NCI-H2196 (cell line): ENCODE results near the gene WTAP.
"Not testable (repeated sequence)": the region's sequence is repeated elsewhere in the genome, so short reads cannot be mapped to it uniquely, and the experiment has no call there.

Experiments used
- DNase-seq: peaks from one replicate; lab custom pipeline; 2025; ENCODE audit not compliant: unreplicated experiment; lab: John Stamatoyannopoulos, UW

WTAP gene

DNA sequence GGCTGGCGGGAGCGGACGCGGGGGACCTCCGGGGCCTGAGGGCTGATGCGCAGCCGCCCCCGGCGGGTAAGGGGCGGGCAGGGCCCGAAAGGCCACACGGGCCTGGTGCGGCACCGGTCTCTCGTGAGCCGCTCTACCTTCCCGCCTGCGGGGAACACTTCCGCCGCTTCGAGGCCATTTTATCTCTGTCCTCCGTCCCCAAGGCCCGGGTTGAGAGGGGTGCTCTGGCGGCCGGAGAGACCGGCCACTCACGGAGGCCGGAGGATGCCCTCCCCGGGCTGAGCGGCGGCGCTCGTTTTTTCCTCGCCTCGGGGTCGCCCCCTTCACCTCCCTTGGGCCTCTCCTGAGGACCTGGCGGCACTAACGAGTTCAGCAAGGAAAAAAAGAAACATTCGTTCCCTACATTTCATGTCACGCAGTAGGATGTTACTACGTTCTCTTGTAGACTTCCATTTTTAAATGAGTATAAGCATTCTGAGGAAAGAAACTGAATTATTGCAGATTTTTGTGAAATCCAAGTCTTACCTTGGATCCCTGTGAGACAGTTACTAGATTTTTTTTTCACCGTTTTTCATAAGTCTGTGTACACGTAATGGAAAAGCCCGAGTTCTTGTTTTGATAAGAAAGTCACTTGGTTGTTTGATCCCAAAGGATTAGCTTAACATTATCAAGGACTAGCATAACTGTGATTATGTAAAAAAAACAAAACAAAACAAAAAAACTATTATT is 575 bp downstream of the WTAP start:
- no peak for DNase-seq

GRCh38 chr6:159728531-159728964 is 1.2 kb downstream of the WTAP start:
- no peak for DNase-seq

DNA sequence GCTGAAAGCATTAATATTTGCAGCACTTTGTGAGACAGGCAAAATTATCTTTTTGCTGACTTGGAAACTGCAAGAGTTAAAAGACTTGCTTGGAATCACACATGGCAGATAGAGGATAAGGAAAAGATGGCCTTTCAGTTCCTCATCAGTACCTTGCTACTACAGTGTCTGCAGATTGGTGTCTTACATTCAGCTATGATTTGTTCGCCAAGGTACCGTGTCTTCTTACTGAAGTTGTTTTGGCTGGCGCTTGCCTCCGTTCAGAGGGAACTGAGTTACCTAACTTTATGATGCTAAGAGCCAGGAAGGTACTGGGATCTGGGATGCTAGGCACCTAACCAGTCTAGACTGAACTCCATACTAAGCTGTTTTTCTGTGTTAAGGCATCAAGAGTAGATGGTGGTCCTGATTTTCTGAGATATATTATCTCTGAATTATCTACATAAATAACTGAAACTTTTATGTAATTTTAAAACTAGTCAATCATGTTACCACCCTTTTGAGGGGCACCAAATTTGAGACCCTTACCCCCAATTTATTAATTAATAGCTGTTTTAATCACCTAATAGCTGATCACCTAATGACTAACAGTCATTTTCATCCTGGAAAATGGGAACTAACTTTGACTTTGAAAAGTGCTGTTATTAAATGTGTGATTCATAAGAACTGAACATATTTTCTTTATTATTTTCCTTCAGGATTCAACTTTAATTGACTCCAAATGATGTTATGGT is 2.5 kb downstream of the WTAP start:
- no peak for DNase-seq

- no peak for DNase-seq
Measured at GRCh38 chr6:159730332-159730676, 3.0 kb downstream of the WTAP start.

DNA sequence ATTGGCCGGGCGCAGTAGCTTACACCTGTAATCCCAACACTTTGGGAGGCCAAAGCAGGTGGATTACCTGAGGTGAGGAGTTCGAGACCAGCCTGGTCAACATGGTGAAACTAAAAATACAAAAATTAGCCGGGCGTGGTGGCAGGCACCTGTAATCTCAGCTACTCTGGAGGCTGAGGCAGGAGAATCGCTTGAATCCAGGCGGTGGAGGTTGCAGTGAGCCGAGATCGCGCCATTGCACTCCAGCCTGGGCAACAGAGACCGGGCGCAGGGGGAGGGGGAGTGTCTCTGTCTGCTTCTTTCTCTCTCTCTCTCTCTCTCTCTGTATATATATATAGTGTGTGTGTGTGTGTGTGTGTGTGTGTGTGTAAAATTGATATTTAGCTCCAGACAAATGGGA is 5.2 kb downstream of the WTAP start:
- DNase-seq = not testable (repeated sequence)

GRCh38 chr6:159733395-159733794 is 6.1 kb downstream of the WTAP start:
- not testable (repeated sequence) for DNase-seq

GRCh38 chr6:159736908-159737307 is 9.6 kb downstream of the WTAP start:
- no peak for DNase-seq

- no peak for DNase-seq
Measured at GRCh38 chr6:159739341-159739740, 12.0 kb downstream of the WTAP start.

GRCh38 chr6:159742165-159742564 is 14.9 kb downstream of the WTAP start:
- no peak for DNase-seq

GRCh38 chr6:159745081-159745480 is 17.8 kb downstream of the WTAP start:
- no peak for DNase-seq

DNA sequence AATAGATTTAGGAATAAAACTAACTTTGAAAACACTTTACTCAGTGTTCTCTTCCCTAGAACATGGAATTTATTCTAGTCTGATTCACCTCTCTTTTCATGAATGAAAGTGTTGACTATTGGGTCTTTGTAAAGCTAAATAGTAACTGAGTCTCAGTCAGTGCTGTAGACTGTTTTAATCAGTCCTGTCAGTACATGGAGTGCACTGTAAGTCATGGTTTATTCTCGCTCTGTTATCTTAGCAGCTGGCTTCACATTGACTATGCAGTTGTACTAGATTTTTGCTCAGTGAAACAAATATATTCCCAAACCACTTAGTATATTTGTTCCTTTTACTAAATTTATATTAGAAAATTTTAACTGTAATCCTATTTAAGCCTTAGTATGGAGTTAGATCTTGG is 19.5 kb downstream of the WTAP start:
- DNase-seq = no peak

- not testable (repeated sequence) for DNase-seq
Measured at GRCh38 chr6:159748127-159748526, 20.8 kb downstream of the WTAP start.

GRCh38 chr6:159751448-159751847 is 24.1 kb downstream of the WTAP start:
- DNase-seq = no peak

GRCh38 chr6:159753081-159753872 is 26.0 kb downstream of the WTAP start:
- DNase-seq = no peak

- DNase-seq = no peak
Measured at GRCh38 chr6:159754401-159754800, 27.1 kb downstream of the WTAP start.

DNA sequence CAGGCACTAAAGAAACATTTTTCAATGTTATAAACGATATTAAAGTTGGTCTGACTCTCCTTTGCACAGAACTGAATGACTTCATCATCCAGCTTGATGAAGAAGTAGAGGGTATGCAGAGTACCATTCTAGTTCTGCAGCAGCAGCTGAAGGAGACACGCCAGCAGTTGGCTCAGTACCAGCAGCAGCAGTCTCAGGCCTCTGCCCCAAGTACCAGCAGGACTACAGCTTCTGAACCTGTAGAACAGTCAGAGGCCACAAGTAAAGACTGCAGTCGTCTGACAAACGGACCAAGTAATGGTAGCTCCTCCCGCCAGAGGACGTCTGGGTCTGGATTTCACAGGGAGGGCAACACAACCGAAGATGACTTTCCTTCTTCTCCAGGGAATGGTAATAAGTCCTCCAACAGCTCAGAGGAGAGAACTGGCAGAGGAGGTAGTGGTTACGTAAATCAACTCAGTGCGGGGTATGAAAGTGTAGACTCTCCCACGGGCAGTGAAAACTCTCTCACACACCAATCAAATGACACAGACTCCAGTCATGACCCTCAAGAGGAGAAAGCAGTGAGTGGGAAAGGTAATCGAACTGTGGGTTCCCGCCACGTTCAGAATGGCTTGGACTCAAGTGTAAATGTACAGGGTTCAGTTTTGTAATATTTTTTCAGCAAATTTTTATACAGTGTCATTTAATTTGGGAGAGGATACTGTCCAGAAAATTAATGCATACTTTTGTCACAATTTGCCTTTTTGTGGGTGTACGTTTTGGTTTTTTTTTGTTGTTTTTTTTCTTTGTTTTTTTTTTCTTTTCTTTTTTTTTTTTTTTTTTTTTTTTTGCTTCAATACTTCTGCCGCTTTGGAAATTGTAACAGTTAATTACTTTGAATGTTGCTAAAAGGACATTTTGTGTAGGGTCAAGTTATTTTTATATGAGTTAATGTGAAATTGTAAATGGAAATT is 27.9 kb downstream of the WTAP start:
- DNase-seq = no peak

GRCh38 chr6:159756508-159756907 is 29.2 kb downstream of the WTAP start:
- no peak for DNase-seq

DNA sequence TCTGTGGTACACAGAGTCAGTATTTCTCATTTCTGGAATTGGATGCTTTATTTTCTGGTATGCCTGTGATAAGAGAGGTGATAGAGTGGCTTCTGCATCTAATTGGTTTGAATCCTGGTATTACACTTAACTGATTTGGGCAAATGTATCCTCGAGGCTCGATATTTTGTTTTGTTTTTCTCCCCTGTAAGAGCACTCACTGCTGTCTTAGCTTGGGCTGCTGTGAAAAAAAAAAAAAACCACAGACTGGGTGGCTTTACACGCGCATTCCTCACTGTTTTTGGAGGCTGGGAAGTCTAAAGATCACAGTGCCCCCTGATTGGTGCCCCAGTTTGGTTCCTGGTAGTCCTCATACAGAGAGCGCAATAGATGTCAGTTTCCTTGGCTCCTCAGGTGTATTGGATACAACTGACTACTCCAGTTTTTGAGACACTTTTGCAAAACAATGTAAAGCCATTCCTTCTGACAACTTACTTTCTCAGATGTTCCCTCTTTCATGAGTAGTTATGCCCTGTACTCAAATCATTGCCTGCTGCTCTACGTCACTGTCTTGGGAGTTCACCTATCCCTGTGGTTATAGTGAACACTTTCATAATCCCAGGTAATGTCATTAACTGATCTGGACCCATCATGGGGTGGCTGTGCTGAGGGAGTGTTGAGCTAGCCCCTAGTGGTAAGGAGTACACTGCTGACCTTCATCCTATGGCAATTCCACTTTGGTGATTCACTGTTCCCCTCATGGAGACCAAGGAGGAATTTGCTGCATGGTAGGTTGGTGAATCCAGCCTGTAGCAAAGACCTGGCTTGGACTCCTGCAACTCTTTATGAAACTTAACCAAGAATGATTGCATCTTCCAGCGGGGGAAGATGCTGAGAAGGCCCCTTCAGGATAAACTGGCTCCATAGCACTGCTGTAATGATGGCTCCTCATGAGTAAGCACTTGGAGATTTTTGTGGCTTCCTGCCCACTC is 31.0 kb downstream of the WTAP start:
- no peak for DNase-seq

GRCh38 chr6:159759645-159760044 is 32.3 kb downstream of the WTAP start:
- DNase-seq = no peak
